Hypothalamus (tissue), 51 donors: Measurements from ENCODE around the gene CTNNA3.
"Not testable (repeated sequence)": the region's sequence is repeated elsewhere in the genome, so short reads cannot be mapped to it uniquely, and the experiment has no call there.

Experiments used
- DNase-seq, 51 donors: peaks; one replicate each; lab custom pipeline; 2025; lab: John Stamatoyannopoulos, UW

Gene CTNNA3

GRCh38 chr10:67261300-67261797 lies 434.6 kb downstream of the CTNNA3 start:
- DNase-seq, result no peak

DNA sequence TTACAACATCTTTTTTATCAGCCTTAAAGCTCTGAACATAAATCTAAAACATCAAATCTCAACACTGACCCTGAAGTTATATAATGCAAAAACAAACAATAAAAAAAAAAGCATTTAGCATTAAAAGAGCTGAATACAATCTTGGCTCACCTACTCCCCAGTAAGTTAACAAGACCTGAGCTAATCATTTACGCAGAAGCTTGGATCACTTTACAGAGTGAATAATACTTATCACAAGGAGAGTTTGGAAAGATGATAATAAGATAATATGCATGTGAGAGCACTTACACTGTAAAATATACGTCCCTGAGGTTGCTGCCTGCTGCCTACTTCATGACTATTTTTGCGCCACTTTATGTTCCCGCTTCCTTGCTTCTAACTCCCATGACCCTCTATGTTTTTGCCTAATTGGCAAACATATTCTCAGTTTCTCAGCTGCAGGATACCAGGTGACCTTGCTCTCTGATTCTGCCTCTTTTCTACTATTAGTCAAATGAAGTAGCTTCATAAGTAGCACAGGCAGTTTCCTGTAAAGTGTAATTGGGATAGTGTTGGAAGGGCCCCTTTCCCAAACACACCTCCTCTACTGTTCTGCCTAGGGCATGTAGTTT lies 436.6 kb downstream of the CTNNA3 start:
- no peak for DNase-seq

DNA sequence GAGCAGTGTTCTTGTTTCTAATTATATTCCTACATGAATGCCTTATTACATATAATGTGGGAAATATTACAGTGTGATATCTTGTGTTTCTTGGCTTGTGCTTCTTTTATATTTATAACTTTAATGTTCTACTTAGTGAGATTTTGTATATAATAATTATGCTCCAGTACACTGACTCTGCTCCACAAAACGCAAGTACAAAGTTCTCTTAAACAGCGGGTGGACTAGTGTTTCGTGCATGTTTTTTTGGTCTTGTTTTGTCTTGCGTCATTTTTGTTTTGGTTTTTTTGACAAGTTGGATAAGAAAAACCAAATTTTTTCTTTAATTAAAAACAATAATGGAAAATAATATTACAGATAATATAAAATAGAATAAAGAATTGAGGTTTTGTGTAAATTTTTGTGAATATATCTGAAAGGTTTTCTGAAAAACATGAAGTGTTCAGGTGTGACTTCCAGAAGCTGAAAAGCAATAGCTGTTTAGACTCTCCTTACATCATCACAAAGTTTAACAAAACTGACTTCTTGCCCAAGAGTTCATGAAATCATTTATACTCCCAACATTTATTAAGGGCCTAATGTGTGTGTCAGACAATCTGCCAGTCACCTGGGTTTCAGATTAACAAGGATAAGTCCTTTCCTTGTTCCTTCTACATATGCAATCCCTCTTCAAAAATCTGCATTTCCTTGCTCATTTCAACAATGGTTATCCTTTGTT lies 438.4 kb downstream of the CTNNA3 start:
- DNase-seq, result no peak

GRCh38 chr10:67257018-67257417 lies 439.0 kb downstream of the CTNNA3 start:
- no peak for DNase-seq

GRCh38 chr10:67250686-67251085 lies 445.3 kb downstream of the CTNNA3 start:
- no peak for DNase-seq

DNA sequence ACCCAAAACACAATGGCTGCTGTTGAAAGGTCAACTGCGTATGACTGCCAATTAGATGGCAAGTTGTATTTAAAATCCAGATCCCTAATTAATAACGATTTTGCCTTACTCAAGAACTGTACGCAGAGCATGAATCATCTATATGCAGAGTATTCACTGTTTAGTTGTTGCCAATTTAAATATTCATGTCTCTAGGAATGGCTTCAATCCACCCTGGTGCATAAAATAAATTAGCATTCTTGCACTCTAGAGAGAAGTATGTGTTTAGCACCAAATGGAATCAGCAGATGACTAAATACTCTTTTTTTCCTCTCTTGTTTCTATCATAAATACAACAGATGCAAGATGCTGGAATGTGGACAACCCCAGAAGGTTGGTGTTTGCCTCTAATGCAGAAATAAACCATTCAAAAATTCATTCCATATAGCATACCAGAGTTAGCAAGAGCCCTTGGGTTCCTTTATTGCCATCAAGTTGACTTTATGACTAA lies 449.9 kb downstream of the CTNNA3 start:
- DNase-seq, result no peak

- DNase-seq, result no peak
Measured at GRCh38 chr10:67242528-67242927, 453.5 kb downstream of the CTNNA3 start.

DNA sequence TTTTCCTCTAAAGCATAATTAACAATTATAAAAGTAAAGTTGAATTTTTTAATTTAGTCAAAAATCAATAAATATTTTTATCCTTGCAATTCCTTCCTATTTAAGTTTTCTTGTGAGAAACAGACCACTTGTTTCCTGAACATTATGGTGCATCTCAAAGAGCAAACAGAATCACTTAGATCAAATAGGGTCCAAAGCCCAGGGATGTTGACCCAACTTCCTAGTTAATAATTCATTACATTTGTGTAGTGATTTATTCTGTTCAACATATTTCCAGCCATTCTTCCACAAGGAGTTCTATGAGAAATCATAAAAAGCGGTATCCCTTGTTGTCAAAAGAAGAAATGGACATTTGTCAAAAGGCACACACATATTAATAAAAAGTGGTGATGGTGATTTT lies 454.5 kb downstream of the CTNNA3 start:
- DNase-seq, result no peak

DNA sequence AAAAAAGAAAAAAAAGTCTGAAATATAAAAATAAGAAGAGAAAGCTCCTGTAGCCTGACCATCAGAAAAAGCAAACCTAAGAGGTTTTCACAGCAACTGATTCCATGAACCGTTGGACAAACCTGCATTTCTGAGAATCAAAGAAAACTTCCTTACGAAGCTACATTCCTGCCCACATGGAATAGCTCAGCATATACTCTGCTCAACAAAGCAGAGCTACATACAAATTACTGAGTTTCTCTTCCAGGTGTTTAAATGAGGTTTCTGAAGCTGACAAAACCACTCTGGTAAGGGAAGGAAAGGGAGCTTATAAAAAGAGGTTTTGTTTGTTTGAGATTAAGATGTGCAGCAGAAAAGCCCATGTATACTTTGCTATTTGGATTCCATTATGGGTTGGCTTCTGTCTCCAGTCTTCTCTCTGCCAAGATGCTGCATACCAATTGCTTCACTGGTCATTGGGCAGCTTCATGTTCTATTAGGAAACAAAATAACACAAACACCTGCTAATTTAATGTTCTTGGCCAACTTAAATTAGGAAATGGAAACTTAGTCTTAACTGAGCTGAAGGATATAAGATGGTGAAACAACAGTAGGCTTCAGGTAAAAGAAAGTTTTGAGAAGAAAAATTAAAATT lies 456.0 kb downstream of the CTNNA3 start:
- DNase-seq, result no peak

DNA sequence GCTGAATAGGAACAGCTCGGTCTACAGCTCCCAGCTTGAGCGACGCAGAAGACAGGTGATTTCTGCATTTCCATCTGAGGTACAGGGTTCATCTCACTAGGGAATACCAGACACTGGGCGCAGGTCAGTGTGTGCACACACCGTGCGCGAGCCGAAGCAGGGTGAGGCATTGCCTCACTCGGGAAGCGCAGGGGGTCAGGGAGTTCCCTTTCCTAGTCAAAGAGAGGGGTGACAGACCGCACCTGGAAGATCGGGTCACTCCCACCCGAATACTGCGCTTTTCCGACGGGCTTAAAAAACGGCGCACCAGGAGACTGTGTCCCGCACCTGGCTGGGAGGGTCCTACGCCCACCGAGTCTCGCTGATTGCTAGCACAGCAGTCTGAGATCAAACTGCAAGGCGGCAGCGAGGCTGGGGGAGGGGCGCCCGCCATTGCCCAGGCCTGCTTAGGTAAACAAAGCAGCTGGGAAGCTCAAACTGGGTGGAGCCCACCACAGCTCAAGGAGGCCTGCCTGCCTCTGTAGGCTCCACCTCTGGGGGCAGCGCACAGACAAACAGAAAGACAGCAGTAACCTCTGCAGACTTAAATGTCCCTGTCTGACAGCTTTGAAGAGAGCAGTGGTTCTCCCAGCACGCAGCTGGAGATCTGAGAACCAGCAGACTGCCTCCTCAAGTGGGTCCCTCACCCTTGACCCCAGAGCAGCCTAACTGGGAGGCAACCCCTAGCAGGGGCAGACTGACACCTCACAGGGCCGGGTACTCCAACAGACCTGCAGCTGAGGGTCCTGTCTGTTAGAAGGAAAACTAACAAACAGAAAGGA lies 465.1 kb downstream of the CTNNA3 start:
- not testable (repeated sequence) for DNase-seq

GRCh38 chr10:67225226-67225625 lies 470.8 kb downstream of the CTNNA3 start:
- no peak for DNase-seq

DNA sequence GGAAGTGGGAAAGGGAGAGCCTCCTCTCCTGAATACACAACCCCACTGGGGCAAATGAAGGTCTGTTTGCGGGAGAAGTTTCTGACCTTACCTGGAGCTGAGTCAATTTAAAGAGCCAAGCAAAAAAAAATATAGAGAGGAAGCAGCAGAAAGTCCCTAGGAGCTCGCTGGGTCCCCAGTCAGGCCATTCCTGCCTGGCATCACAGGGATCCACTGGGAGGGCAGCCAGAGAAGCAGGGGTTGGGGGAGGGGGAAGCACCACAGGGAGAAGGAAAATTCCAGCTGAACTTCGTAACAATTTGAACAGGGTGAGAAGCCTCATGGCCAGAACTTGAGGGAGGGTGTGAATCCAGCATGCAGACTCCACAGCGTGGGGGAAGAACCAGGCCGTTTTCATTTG lies 471.4 kb downstream of the CTNNA3 start:
- no peak for DNase-seq

- no peak for DNase-seq
Measured at GRCh38 chr10:67222934-67223333, 473.1 kb downstream of the CTNNA3 start.

DNA sequence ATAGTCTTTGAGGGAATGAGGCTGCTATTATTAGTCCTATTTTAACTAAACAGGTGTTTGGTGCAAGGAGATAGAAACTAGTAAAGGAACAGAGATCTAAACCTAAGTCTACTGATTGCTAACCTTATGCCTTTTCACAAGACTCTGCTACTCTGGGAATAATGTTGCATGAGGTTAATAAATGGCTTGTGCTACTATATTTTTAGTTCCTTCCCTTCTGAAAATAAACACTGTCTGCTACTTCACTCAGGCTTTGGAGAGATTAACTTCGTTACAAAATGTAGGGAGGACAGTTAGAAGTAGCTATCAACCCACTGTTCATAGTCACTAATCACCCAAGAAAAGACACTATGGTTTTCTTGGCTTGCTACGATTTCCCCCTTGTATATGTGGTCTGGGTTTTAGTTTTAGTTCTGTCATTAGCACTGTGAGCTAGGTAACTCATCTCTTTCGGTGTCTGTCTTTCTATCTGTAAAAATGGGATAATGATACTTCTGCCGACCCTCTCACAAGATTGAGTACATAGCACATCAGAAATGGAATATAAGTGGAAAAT lies 474.0 kb downstream of the CTNNA3 start:
- DNase-seq, result no peak

GRCh38 chr10:67211680-67212079 lies 484.3 kb downstream of the CTNNA3 start:
- no peak for DNase-seq

DNA sequence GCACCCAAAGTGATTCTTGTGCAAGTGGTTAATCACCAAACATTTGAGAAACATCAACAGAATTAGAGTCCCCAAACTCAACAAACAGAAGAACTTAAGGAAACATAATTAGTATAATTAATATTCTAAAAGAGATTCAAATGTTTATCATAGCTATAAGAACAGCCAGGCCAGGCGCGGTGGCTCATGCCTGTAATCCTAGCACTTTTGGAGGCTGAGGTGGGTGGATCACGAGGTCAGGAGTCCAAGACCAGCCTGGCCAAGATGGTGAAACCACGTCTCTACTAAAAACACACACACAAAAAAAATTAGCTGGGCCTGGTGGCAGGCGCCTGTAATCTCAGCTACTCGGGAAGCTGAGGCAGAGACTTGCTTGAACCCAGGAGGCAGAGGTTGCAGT lies 488.1 kb downstream of the CTNNA3 start:
- DNase-seq, result not testable (repeated sequence)

GRCh38 chr10:67200913-67201564 lies 495.0 kb downstream of the CTNNA3 start:
- no peak for DNase-seq

GRCh38 chr10:67175354-67175753 lies 520.6 kb downstream of the CTNNA3 start:
- no peak for DNase-seq

- DNase-seq, result no peak
Measured at GRCh38 chr10:67173787-67174186, 522.2 kb downstream of the CTNNA3 start.

GRCh38 chr10:67171970-67172369 lies 524.0 kb downstream of the CTNNA3 start:
- no peak for DNase-seq
